Karpas-422 (cell line): Measurements from ENCODE around the gene RGS17. TPM values are rescaled to one million over a fixed set of nuclear protein-coding genes. Genes with fewer than 3 reads are reported as not detected.
"Not testable (repeated sequence)": the region's sequence is repeated elsewhere in the genome, so short reads cannot be mapped to it uniquely, and the experiment has no call there.

Experiments
- DNase-seq: peaks from one replicate; pipeline ENCODE4 v3.0.0-alpha.2; 2015
- H2AFZ ChIP-seq: fragments of 200-600 bp; sonication (generic); 2 replicates; pipeline ENCODE4 v1.6.1; 2014; ENCODE audit warnings: antibody characterized with exemption, low read length, mixed read lengths
- H3K27ac ChIP-seq: fragments of 200-600 bp; sonication (generic); 2 replicates; pipeline ENCODE4 v1.5.1; 2014; ENCODE audit warnings: mild to moderate bottlenecking, low read length, moderate library complexity
- H3K27me3 ChIP-seq: fragments of 200-600 bp; sonication (generic); 2 replicates; pipeline ENCODE4 v1.6.1; 2014; ENCODE audit warnings: low read length, mixed read lengths
- H3K36me3 ChIP-seq: fragments of 200-600 bp; sonication (generic); 2 replicates; pipeline ENCODE4 v1.6.1; 2014; ENCODE audit warnings: low read length, mixed read lengths; ENCODE audit not compliant: insufficient read depth
- H3K4me1 ChIP-seq: fragments of 200-600 bp; sonication (generic); 2 replicates; pipeline ENCODE4 v1.6.1; 2014; ENCODE audit warnings: mild to moderate bottlenecking, low read length, mixed read lengths
- H3K4me2 ChIP-seq: fragments of 200-600 bp; sonication (generic); 2 replicates; pipeline ENCODE4 v1.6.1; 2014; ENCODE audit warnings: low read length, low read depth, mild to moderate bottlenecking; ENCODE audit not compliant: poor library complexity, severe bottlenecking
- H3K4me3 ChIP-seq: fragments of 200-600 bp; sonication (generic); 2 replicates; pipeline ENCODE4 v1.5.1; 2014; ENCODE audit warnings: mild to moderate bottlenecking, antibody characterized with exemption, low read length, mixed read lengths
- H3K79me2 ChIP-seq: fragments of 200-600 bp; sonication (generic); 2 replicates; pipeline ENCODE4 v1.6.1; 2014; ENCODE audit warnings: mild to moderate bottlenecking, low read length, mixed read lengths
- H3K9ac ChIP-seq: fragments of 200-600 bp; sonication (generic); 2 replicates; pipeline ENCODE4 v1.6.0; 2014; ENCODE audit warnings: low read length
- H3K9me2 ChIP-seq: fragments of 200-600 bp; sonication (generic), shearing (Covaris generic); replicated peaks from 2 replicates; pipeline ENCODE4 v1.6.0; 2014; ENCODE audit warnings: mild to moderate bottlenecking, low read length, moderate library complexity; ENCODE audit not compliant: insufficient read depth
- H3K9me3 ChIP-seq: fragments of 300-700, 200-600 bp; sonication (generic); 2 replicates; pipeline ENCODE4 v1.6.1; 2014; ENCODE audit warnings: low read length, mixed read lengths
- H4K20me1 ChIP-seq: fragments of 200-600 bp; sonication (generic); 2 replicates; pipeline ENCODE4 v1.6.1; 2014; ENCODE audit warnings: mild to moderate bottlenecking, antibody characterized with exemption, low read length, low read depth; ENCODE audit not compliant: insufficient read depth
- total RNA-seq: library from RNA; depleted of rRNA; stranded (reverse); fragments of >200 nt; shearing (Covaris generic); gene quantifications from 2 replicates; pipeline ENCODE4 v1.2.3, GENCODE V29; 2014; ENCODE audit warnings: low replicate concordance

Gene RGS17
- total RNA-seq, 1 experiment from 2014 or later, result not detected

- no peaks in the 10 kb centered on the region for H3K27me3 ChIP-seq
- H3K9me3 ChIP-seq, result no peaks in the 10 kb centered on the region
- peaks cover 44% of the 10 kb centered on the region for H3K4me1 ChIP-seq
- H2AFZ ChIP-seq, result no peak overlapping the region
- H3K9me2 ChIP-seq, result no peaks in the 10 kb centered on the region
- DNase-seq, result peak; percentile 47
- peak overlapping the region; percentile 22 for H3K27ac ChIP-seq
- H3K36me3 ChIP-seq, result peaks cover 68% of the 10 kb centered on the region
- peaks cover 66% of the 10 kb centered on the region for H4K20me1 ChIP-seq
- no peak overlapping the region for H3K9ac ChIP-seq
- peaks cover 93% of the 10 kb centered on the region for H3K79me2 ChIP-seq
- no peak overlapping the region for H3K4me3 ChIP-seq
- peak overlapping the region; percentile 1 for H3K4me2 ChIP-seq
These were observed 153.5 kb downstream of the RGS17 start for GRCh38 chr6:152977556-152977955.

GRCh38 chr6:152976749-152977148 lies 154.3 kb downstream of the RGS17 start:
- Histone ChIP-seq H3K4me1 (peaks cover 44% of the 10 kb centered on the region), H3K27me3 (no peaks in the 10 kb centered on the region), H3K9me3 (no peaks in the 10 kb centered on the region), H3K4me2 (no peak overlapping the region), H2AFZ (no peak overlapping the region), H3K79me2 (peaks cover 85% of the 10 kb centered on the region), H3K9me2 (no peaks in the 10 kb centered on the region), H3K27ac (no peak overlapping the region), H3K4me3 (no peak overlapping the region), H3K9ac (no peak overlapping the region), H4K20me1 (peaks cover 60% of the 10 kb centered on the region), H3K36me3 (peaks cover 76% of the 10 kb centered on the region)
- DNase-seq, result peak; percentile 25

GRCh38 chr6:152975204-152975915 lies 155.7 kb downstream of the RGS17 start:
- Histone ChIP-seq H3K79me2 (peaks cover 71% of the 10 kb centered on the region), H3K9me3 (no peaks in the 10 kb centered on the region), H3K9ac (no peak overlapping the region), H3K4me3 (no peak overlapping the region), H3K36me3 (peaks cover 85% of the 10 kb centered on the region), H4K20me1 (peaks cover 54% of the 10 kb centered on the region), H2AFZ (no peak overlapping the region), H3K4me2 (no peak overlapping the region), H3K9me2 (no peaks in the 10 kb centered on the region), H3K27me3 (no peaks in the 10 kb centered on the region), H3K4me1 (peaks cover 33% of the 10 kb centered on the region), H3K27ac (no peak overlapping the region)
- no peak for DNase-seq

DNA sequence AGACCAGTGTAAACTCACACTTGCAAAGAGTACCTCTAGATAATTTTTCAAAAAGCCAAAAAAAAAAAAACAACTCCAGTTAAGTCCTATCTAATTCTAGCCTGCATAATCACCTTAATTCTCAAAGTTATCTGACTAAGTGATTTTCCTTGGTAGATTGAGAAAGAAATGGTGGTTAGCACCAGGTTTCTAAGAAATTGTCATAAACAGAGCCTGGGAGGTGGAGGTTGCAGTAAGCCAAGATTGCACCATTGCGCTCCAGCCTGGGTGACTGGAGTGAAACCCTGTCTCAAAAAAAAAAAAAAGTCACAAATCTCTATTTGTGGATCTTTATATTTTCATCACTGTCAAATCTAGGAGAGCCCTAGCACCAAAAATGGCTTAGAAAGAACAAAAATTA lies 157.2 kb downstream of the RGS17 start:
- no peaks in the 10 kb centered on the region for H3K27me3 ChIP-seq
- no peak for DNase-seq
- H3K4me2 ChIP-seq, result no peak overlapping the region
- H3K27ac ChIP-seq, result no peak overlapping the region
- H3K9me2 ChIP-seq, result no peaks in the 10 kb centered on the region
- no peaks in the 10 kb centered on the region for H3K9me3 ChIP-seq
- peaks cover 57% of the 10 kb centered on the region for H3K79me2 ChIP-seq
- H3K4me3 ChIP-seq, result no peak overlapping the region
- H2AFZ ChIP-seq, result no peak overlapping the region
- H3K4me1 ChIP-seq, result peaks cover 18% of the 10 kb centered on the region
- no peak overlapping the region for H3K9ac ChIP-seq
- peaks cover 76% of the 10 kb centered on the region for H3K36me3 ChIP-seq
- H4K20me1 ChIP-seq, result peaks cover 45% of the 10 kb centered on the region

DNA sequence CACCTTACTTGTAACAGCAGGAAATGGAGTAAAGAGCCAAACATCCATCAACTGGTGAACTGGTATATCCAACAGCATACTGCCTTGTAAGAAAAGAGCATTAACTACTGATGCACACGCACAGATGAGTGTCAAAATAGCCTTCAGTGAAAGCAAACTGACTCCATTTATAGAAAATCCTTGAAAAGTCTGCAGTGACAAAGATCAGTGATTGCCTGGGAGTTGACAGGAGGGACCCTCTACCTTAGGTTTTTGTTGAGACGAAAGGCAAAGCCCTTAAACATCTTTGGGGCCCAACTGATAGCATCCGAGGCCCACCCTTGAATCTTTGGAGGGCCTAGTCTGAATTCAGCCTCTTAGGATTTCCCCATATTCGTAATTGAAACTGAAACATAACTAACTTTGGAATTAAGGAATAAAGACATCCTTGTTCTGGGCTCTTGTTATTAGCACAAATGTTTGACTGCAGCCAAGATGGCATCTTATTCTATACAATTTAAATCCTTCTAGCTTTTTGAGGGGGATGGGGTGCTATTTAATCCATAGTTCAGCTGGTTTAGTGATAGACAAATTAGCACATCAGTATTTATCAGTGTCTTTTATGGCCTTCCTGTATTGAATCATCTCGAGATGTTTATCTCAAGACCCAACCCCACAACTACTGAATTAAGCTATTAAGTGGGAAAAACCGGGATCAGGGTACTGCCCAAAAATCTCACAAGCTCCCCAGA lies 161.2 kb downstream of the RGS17 start:
- H4K20me1 ChIP-seq, result peaks cover 15% of the 10 kb centered on the region
- peaks cover 45% of the 10 kb centered on the region for H3K36me3 ChIP-seq
- no peak overlapping the region for H3K4me2 ChIP-seq
- H3K9me2 ChIP-seq, result no peaks in the 10 kb centered on the region
- no peak overlapping the region for H3K9ac ChIP-seq
- no peaks in the 10 kb centered on the region for H3K9me3 ChIP-seq
- H3K4me1 ChIP-seq, result no peaks in the 10 kb centered on the region
- no peaks in the 10 kb centered on the region for H3K27me3 ChIP-seq
- peaks cover 17% of the 10 kb centered on the region for H3K79me2 ChIP-seq
- DNase-seq, result peak; percentile 42
- no peak overlapping the region for H2AFZ ChIP-seq
- no peak overlapping the region for H3K4me3 ChIP-seq
- H3K27ac ChIP-seq, result no peak overlapping the region

- not testable (repeated sequence) for H3K4me3 ChIP-seq, H2AFZ ChIP-seq, H3K9me2 ChIP-seq, H3K9me3 ChIP-seq, H4K20me1 ChIP-seq, H3K9ac ChIP-seq, H3K27me3 ChIP-seq, H3K79me2 ChIP-seq, DNase-seq, H3K4me1 ChIP-seq, H3K4me2 ChIP-seq, H3K27ac ChIP-seq
- peaks cover 12% of the 10 kb centered on the region for H3K36me3 ChIP-seq
These were observed 164.8 kb downstream of the RGS17 start for GRCh38 chr6:152966168-152966894.

- Histone ChIP-seq H2AFZ (no peak overlapping the region), H4K20me1 (no peaks in the 10 kb centered on the region), H3K36me3 (no peaks in the 10 kb centered on the region), H3K4me1 (no peaks in the 10 kb centered on the region), H3K79me2 (no peaks in the 10 kb centered on the region), H3K27ac (no peak overlapping the region), H3K4me3 (no peak overlapping the region), H3K9me3 (no peaks in the 10 kb centered on the region), H3K4me2 (no peak overlapping the region), H3K9ac (no peak overlapping the region), H3K9me2 (no peaks in the 10 kb centered on the region), H3K27me3 (no peaks in the 10 kb centered on the region)
- no peak for DNase-seq
These were observed 171.7 kb downstream of the RGS17 start for GRCh38 chr6:152959333-152959732.

DNA sequence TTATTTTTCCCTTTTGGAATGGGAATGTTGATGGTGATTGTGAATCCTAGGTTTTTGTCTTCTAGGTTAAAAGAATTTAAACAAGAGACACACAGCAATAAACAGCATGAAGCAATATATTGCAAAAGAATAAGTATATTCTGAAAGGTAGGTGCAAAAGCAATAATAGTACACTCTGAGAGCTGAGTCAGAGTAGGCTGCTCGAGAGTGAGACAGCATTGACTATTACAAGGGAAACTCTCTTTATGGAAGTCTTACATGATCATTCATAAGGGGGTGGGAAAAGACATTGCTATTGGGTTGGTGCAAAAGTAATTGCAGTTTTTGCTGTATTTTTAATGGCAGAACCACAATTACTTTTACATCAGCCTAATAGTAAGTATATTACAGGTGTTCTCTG lies 173.3 kb downstream of the RGS17 start:
- no peak overlapping the region for H3K9ac ChIP-seq
- no peaks in the 10 kb centered on the region for H3K9me2 ChIP-seq
- H3K4me3 ChIP-seq, result no peak overlapping the region
- H3K27ac ChIP-seq, result no peak overlapping the region
- no peaks in the 10 kb centered on the region for H3K79me2 ChIP-seq
- no peaks in the 10 kb centered on the region for H3K9me3 ChIP-seq
- H3K36me3 ChIP-seq, result no peaks in the 10 kb centered on the region
- DNase-seq, result no peak
- no peaks in the 10 kb centered on the region for H4K20me1 ChIP-seq
- no peaks in the 10 kb centered on the region for H3K4me1 ChIP-seq
- no peaks in the 10 kb centered on the region for H3K27me3 ChIP-seq
- H2AFZ ChIP-seq, result no peak overlapping the region
- H3K4me2 ChIP-seq, result no peak overlapping the region
